Measurements from ENCODE around the gene CCDC71L. TPM values are rescaled to one million over a fixed set of nuclear protein-coding genes. Genes with fewer than 3 reads are reported as not detected.

The CCDC71L gene
- total RNA-seq, 1 experiment from 2014 or later: 91.0 TPM

- in situ Hi-C loops (cut with HindIII; ENCODE audit: low sequenced_read_pairs): no loop called here
- DNase-seq (ENCODE audit: low spot score): peak; percentile 19
Measured at GRCh38 chr7:106659963-106660861, 746 bp downstream of the CCDC71L start.

GRCh38 chr7:106659166-106659962, 1.6 kb downstream of the CCDC71L start:
- DNase-seq (ENCODE audit: low spot score): no peak
- in situ Hi-C loops (cut with HindIII; ENCODE audit: low sequenced_read_pairs): no loop called here

DNA sequence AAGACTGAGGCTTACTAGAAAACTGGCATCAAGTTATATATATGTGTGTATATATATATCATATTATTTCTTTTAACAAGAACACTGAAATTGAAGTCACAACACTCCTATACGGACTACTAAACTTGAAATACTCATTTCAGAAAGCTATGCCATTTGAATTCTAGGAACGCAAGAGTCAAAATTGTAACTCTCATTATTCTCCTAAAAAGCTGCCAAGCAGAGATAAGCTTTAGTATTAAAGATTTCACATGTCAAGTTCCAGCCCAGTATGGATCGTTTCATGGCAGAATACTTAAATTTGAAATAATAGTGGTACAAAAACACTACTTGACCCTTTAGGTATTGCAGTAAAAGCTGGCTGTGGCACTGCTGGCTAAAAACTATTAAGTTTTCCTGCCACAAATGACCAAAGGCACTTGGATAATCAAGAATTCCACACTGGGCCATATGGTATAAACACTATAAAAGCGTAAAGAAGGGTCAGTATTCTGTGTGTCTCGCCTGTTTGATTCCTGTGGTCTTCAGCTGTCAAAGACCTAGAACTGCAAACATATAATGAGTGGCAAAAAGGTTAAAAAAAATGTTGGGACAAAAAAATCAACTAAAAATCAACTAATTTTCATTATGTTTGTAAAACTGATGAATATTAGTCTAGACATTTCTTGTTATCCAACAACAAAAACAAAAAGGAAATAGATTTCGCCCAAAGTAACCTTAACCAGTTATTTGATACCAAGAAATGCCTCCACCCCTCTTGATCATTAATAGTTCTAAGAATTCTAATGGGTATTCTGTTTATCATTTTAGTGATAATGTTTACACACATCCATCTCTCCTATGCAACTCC, 2.4 kb downstream of the CCDC71L start:
- no peak for DNase-seq (ENCODE audit: low spot score)
- in situ Hi-C loops (cut with HindIII; ENCODE audit: low sequenced_read_pairs): no loop called here

GRCh38 chr7:106657085-106657991, 3.6 kb downstream of the CCDC71L start:
- no peak for DNase-seq (ENCODE audit: low spot score)
- in situ Hi-C loops (cut with HindIII; ENCODE audit: low sequenced_read_pairs): no loop called here

- in situ Hi-C loops (cut with HindIII; ENCODE audit: low sequenced_read_pairs): no loop called here
- no peak for DNase-seq (ENCODE audit: low spot score)
Measured at GRCh38 chr7:106655703-106656498, 5.1 kb downstream of the CCDC71L start.

GRCh38 chr7:106653488-106653887, 7.5 kb downstream of the CCDC71L start:
- in situ Hi-C loops (cut with HindIII; ENCODE audit: low sequenced_read_pairs): no loop called here
- DNase-seq (ENCODE audit: low spot score): no peak

DNA sequence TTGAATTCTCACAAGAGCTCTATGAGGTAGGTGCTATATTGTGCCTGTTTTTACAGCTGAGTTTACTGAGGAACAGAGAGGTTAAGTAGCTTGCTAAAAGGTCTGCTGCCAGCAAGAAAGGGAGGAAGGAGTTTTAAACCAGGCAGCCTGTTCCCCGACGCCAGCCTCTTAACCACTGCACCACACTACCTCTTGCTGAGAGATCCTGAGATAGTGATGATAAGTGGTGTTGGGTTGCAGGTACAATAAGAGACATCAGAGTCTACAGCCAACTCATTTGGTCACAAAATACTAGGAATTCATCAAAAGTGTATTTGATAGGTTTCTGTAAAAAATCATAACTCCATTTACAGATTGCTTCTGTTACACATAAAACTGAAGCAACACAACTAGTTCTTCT, 8.0 kb downstream of the CCDC71L start:
- DNase-seq (ENCODE audit: low spot score): no peak
- in situ Hi-C loops (cut with HindIII; ENCODE audit: low sequenced_read_pairs): no loop called here

GRCh38 chr7:106652092-106652491, 8.9 kb downstream of the CCDC71L start:
- in situ Hi-C loops (cut with HindIII; ENCODE audit: low sequenced_read_pairs): no loop called here

DNA sequence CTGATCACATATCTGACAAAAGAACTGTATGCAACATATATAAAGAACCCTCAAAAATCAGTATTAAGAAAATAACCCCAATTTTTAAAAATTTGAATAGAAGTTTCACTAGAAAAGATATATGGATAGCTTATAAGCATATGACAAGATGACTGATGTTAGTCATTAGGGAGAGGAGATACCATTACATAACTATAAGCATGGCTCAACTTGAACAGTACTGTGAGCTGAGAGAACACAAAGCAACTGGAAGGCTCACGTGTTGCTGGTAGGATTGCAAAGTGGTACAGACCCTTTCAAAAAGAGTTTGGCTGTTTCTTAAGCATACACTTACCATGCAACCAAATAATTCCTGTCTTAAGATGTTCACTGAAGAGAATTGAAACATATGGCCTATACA, 14.7 kb downstream of the CCDC71L start:
- no peak for DNase-seq (ENCODE audit: low spot score)
- in situ Hi-C loops (cut with HindIII; ENCODE audit: low sequenced_read_pairs): no loop called here

More at GRCh38 chr7:106652092-106652491, 8.9 kb downstream of the CCDC71L start:
- no peak for DNase-seq (ENCODE audit: low spot score)

DNA sequence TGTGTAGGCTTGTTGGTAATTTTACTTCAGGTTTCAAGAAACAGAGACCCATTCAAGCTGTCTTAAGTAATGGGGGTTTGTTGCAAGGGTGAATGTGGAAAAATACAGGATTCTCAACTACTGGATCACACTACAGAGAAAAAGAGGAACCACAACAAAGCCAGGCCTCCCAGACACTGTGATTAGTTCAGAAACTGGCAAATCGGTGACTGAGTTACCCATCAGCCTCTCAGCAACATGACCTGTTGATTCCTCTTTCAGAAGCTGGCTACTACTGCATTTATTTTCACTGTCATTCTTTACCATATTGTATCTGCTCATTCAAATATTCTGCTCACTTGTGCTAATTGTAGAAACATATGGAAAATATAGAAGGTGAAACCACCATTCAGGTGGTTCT, 16.0 kb downstream of the CCDC71L start:
- in situ Hi-C loops (cut with HindIII; ENCODE audit: low sequenced_read_pairs): no loop called here
- no peak for DNase-seq (ENCODE audit: low spot score)

DNA sequence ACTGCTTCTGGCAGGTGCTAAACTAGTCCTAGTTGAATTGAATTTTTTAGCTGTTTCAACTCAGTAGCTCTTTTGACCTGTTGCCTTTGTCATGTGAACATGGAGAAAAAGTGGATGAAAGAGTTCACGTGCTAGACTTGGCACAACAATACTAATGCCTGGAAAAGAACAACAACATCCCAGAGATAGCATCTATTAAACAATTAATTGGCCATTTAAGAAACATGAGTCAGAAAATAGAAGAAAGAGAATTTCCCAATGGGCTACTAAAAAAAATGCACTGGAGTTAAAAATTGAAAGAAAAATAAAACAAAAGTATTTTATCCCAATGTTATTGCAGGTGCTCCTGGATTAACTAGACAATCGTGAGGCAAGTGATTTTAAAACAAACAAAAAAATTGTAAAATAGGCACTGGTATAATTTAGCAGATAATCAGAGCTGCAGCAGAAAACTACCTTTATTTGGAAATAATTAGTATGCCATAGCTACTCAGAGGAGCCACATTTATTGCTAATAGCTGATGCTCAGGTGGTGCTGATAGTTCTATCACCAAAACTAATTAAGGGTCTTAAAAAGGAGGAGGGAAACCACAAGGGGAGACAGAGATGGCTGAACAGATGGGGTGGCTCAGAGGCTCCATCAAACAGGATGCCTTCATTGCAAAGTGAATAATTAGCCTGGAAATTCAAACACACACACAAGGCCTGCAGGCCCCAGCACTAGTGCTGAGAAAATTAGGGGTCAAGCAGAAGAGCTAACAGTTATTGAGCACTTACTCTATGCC, 17.6 kb downstream of the CCDC71L start:
- DNase-seq (ENCODE audit: low spot score): no peak
- in situ Hi-C loops (cut with HindIII; ENCODE audit: low sequenced_read_pairs): no loop called here

DNA sequence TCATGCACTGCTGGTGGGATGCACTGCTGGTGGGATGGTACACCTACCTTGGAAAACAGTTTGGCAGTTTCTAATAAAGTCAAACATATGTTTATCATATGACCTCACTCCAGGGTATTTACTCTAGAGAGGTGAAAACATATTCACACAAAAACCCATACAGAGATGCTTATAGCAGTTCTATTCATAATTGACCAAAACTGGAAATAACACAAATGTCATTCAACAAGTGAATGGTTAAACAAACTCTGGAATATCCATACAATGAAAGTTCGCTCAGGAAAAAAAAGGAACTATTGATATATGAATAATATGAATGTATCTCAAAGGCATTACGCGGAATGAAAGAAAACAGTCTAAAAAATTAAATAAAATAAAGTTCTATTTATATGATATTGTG, 19.5 kb downstream of the CCDC71L start:
- in situ Hi-C loops (cut with HindIII; ENCODE audit: low sequenced_read_pairs): no loop called here
- no peak for DNase-seq (ENCODE audit: low spot score)

GRCh38 chr7:106640368-106641141, 20.4 kb downstream of the CCDC71L start:
- DNase-seq (ENCODE audit: low spot score): no peak
- in situ Hi-C loops (cut with HindIII; ENCODE audit: low sequenced_read_pairs): no loop called here

- no peak for DNase-seq (ENCODE audit: low spot score)
- in situ Hi-C loops (cut with HindIII; ENCODE audit: low sequenced_read_pairs): no loop called here
Measured at GRCh38 chr7:106639476-106640334, 21.3 kb downstream of the CCDC71L start.

GRCh38 chr7:106635411-106635810, 25.5 kb downstream of the CCDC71L start:
- no peak for DNase-seq (ENCODE audit: low spot score)
- in situ Hi-C loops (cut with HindIII; ENCODE audit: low sequenced_read_pairs): no loop called here
